ENCODE results near the gene BICRA.
"Not testable (repeated sequence)": the region's sequence is repeated elsewhere in the genome, so short reads cannot be mapped to it uniquely, and the experiment has no call there.

Gene BICRA

DNA sequence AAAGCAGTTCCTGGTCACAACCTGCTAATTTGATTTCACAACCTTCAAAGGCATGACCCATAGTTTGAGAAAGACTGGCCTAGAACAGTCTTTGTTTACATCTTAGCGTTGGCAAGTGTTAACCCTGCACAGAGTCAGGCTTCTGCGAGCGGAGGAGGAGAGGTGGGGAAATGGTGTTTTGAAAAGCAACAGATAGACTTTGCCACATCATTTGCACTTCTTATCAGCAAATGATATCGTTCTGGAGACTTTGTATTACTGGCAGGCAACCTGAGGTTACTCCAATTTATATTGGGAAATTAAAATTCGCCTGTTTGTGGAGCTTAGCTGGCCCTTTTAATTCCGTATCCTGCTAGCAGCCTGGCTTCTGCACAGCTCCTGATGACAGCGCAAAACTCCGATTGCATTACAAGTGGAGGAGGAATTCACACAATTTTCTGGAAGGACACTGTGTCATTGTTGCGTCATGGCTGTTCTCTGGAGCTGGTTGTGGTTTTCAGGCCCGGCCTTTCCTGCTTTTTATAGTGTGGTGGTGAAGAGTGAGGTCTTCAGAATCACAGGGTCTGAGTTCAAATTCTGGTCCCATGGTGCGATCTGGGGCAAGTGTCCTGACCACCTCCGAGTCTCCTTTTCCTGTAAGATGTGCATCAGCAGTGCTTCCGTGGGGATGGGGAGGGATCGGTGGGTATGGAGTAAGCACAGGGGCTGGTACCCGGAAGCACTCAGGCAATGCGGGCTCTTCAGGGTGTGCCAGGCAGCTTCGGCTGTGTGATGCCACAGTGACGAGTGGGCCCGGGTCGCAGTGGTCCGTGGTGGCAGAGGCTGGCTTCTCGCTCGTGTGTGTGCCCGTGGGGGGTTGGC, 55.2 kb downstream of the BICRA start:
- no peak for DNase-seq (ENCODE audit: low spot score)

DNA sequence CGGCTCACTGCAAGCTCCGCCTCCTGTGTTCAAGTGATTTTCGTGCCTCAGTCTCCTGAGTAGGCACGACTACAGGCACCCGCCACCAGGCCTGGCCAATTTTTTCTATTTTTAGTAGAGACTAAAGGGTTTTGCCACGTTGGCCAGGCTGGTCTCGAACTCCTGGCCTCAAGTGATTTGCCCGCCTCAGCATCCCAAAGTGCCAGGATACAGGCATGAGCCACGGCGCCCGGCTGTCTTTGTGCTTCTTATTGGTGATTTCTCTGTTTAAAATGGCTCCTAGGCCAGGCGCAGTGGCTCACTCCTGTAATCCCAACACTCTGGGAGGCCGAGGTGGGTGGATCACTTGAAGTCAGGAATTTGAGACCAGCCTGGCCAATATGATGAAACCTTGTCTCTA, 59.6 kb downstream of the BICRA start:
- not testable (repeated sequence) for DNase-seq (ENCODE audit: low spot score)

DNA sequence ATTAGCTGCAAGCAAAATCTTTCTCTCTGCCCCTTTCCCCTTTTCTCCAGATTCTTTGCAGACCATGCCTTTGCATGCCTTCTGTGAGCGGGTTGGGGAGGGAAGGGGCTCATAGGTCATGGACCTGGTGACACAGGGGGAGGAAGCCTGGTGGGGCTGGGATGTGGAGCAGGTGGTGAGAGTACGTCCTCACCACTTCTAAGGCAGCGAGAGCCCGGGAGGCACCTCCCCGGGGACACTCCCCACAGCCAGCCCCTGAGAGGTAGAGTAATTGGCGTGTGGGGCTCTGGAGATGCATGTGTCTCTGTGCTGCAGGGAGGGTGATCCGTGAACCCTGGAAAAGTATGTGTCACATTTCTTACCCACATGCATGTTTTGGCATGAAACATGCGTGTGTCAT, 61.8 kb downstream of the BICRA start:
- DNase-seq (ENCODE audit: low spot score) = no peak

DNA sequence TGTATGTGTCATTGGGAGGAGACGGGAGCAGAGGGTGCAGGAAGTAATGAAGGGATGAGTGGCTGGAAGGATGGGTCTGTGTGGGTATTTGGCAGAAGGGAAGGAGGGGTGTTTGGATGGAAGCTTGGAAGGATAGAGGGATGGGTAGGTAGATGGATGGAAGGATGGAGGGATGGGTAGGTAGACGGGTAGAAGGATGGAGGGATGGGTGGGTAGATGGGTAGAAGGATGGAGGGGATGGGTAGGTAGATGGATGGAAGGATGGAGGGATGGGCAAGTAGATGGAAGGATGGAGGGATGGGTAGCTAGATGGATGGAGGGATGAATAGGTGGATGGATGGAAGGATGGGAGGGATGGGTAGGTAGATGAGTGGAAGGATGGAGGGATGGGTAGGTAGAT, 62.6 kb downstream of the BICRA start:
- DNase-seq (ENCODE audit: low spot score) = no peak

DNA sequence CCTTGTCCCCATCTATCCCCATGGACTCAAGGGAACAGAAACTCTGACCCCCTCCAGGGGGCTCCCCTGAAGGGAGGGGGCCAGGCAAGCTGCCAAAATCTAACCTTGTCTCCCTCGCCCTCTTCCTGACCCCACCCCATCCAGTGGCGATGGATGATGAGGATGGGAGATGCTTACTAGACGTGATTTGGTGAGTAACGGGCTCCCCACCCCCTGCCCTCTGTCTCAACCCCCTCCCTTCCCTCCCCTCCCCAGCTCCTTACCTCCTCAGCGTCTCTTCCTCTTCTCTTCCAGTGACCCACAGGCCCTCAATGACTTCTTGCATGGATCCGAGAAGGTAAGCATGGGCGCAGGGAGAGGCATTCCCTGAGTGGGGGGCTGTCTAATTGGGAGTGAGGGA, 64.5 kb downstream of the BICRA start:
- no peak for DNase-seq (ENCODE audit: low spot score)

DNA sequence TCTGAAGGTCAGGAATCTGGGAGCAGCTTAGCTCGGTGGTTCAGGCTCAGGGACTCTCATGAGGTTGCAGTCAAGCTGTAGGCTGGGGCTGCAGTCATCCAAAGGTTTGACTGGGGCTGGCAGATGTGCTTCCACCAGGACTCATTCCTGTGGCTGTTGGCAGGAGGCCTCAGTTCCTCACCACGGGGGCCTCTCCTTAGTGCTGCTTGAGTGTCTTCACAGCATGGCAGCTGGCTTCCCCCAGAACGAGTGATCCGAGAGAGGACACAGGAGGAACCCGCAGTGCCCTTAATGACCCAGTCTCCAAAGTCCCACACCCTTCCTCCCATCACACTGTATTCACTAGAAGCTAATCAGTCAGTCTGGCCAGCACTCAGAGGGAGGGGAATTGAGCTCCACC, 65.6 kb downstream of the BICRA start:
- no peak for DNase-seq (ENCODE audit: low spot score)

DNA sequence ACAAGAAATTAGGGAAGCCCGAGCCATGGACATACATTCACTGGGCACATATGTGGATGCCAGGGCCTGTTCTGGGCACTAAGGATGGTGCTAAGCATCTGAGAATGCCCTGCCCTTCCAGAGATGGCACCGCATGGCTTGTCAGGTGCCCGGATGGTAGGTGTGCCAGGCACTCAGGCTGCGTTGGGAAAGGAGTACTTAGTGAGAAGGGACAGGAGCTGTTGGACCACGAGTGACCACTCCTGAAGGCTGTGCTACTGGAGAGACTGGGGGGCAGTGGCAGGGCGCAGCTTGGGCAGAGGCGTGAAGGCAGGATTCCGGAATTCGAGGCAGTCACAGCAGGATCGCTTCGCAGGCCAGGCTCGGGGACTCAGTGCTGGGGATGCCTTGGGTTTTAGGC, 66.3 kb downstream of the BICRA start:
- DNase-seq (ENCODE audit: low spot score) = no peak

DNA sequence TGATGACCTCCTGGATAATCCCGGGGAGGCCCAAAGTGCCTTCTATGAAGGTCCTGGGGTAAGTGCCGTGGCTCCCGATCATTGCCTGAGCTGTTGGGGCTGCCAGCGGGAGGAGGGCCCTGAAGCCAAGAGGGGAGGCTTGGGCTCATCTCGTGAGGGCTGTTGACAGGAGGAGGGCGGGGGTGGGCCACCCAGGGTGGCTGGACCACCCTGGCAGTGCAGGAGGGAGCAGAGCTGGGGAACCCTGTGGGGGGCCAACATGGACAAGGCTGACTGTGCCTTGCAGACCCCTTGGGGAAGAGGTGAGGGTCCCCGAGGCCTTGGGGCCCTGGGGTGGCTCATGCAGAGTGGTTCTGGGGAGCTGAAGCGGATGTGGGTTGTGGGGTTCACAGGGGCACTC, 66.9 kb downstream of the BICRA start:
- no peak for DNase-seq (ENCODE audit: low spot score)

DNA sequence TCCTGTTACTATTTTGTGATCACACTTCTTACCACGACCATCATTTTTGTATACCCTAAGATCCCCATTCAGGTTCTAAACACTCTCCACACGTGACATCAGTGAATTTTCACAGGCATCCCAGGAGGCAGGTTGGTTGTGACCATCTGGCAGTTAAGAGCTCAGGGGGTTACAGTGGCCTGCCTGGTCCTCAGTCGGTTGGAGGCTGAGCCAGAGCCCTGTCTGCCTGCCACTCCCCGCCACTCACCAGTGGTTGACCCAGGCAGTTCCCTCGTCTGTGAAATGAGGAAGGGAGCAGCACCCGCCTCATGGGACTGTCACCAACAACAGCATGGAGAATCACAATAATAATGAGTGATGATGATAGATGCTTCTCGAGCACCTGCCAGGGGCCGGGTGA, 67.9 kb downstream of the BICRA start:
- DNase-seq (ENCODE audit: low spot score) = no peak

DNA sequence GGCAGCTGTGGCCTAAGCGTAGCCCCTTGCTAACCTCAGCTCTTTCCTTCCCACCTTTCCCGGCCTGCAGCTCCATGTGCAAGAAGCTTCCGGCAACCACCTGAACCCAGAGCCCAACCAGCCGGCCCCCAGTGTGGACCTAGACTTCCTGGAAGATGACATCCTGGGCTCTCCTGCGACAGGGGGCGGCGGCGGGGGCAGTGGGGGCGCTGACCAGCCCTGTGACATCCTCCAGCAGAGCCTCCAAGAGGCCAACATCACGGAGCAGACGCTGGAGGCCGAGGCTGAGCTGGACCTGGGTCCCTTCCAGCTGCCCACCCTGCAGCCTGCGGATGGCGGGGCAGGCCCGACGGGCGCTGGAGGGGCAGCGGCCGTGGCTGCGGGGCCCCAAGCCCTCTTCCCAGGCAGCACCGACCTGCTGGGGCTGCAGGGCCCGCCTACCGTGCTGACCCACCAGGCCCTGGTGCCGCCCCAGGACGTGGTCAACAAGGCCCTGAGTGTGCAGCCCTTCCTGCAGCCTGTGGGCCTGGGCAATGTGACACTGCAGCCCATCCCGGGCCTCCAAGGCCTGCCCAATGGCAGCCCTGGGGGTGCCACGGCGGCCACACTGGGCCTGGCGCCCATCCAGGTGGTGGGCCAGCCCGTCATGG, 70.4 kb downstream of the BICRA start:
- DNase-seq (ENCODE audit: low spot score) = no peak

DNA sequence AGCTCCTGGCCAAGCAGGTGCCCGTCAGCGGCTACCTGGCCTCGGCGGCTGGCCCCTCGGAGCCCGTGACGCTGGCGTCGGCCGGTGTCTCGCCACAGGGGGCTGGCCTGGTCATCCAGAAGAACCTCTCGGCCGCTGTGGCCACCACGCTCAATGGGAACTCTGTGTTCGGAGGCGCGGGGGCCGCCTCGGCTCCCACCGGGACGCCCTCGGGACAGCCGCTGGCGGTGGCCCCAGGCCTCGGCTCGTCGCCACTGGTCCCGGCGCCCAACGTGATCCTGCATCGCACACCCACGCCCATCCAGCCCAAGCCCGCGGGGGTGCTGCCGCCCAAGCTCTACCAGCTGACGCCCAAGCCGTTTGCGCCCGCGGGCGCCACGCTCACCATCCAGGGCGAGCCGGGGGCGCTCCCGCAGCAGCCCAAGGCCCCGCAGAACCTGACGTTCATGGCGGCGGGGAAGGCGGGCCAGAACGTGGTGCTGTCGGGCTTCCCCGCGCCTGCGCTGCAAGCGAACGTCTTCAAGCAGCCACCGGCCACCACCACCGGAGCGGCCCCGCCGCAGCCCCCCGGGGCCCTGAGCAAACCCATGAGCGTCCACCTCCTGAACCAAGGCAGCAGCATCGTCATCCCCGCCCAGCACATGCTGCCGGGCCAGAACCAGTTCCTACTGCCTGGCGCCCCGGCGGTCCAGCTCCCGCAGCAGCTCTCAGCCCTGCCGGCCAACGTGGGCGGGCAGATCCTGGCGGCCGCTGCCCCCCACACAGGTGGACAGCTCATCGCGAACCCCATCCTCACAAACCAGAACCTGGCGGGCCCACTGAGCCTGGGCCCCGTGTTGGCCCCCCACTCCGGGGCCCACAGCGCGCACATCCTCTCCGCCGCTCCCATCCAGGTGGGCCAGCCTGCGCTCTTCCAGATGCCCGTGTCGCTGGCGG, 71.3 kb downstream of the BICRA start:
- DNase-seq (ENCODE audit: low spot score) = no peak

DNA sequence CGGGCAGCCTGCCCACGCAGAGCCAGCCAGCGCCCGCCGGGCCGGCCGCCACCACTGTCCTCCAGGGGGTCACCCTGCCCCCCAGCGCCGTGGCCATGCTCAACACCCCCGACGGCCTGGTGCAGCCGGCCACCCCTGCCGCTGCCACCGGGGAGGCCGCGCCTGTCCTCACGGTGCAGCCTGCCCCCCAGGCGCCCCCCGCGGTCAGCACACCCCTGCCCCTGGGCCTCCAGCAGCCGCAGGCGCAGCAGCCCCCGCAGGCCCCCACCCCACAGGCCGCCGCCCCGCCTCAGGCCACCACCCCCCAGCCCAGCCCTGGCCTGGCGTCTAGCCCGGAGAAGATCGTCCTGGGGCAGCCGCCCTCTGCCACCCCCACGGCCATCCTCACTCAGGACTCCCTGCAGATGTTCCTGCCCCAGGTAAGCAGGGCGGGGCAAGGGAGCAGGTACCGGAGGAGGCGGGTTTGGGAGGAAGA, 72.0 kb downstream of the BICRA start:
- DNase-seq (ENCODE audit: low spot score) = no peak

DNA sequence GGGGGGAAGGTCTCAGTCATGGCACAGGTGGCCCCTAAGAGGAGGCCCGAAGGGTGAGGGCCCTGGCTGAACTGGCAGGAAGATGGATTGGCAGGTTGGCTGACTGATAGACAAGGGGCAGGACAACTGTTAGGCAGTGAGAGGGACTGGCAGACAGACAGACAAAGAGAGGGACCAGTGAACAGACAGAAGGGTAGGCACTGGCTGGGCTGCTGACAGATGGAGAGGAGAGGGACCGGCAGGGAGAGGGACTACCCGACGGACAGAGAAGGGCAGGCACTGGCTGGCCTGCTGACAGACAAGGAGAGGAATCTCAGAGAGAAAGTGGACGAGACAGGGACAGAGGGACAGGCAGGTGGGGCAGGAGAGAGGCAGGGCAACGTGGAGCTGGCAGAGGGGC, 72.5 kb downstream of the BICRA start:
- DNase-seq (ENCODE audit: low spot score) = no peak

DNA sequence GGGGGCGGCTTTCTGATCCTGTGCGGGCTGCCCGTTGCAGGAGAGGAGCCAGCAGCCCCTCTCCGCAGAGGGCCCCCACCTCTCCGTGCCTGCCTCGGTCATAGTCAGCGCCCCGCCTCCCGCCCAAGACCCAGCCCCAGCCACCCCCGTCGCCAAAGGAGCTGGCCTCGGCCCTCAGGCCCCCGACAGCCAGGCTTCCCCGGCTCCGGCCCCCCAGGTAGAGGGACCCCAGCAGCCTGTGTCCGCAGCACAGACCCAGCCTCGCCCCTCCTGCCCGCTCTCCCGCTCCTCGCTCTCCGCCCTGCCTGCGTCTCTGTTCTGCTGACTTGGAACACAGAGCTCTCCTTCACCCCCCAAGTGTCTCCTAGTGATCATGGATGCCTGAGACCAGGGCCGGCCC, 73.0 kb downstream of the BICRA start:
- no peak for DNase-seq (ENCODE audit: low spot score)

DNA sequence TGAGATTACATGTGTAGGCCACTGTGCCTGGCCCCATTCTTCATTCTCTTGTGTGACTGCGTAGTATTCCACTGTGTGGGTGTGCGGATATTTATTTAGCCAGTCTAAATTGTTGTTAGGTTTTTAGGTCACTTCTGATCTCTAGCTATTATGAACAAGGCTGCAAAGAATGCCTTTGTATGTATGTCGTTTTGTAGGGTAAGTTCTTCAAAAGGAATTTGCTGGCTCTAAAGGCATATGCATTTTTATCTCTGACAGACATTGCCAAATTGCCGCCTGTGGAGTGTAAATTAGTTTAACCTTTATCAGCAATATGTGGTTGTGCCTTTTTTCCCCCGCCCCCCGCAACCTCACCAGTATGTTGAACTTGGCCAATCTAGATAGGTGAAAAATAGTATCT, 74.0 kb downstream of the BICRA start:
- no peak for DNase-seq (ENCODE audit: low spot score)

DNA sequence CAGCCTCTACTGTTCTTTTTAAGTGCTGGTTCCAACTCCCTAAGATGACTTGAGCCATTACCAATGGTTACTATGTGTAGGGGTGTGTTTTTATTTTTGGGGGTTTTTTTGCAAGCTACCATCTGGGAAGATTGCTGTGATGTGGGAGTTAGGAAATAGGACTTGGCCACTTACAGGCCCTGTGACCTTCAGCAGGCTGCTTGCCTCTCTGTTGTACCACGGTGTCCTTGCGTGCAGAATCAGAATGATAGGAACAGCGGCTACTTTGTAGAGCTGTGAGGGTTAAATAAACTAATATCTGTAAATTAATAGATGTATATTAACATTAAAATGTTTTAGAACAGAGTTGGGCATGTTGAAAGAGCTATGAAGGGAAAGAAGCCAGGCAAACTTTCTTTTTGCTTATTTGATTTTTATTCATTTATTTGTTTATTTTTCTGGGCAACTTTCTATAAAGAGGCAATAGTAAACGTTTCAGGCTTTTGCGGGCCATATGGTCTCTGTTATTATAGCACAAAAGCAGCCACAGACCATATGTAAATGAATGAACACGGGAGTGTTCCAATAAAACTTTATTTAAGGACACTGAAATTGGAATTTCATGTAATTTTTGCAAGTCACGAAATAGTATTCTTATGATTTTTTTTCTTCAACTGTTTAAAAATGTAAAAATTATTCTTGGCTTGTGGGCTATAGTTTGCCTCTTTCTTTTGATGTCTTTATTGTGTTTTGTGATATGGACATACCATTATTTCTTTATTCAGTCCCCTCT, 77.9 kb downstream of the BICRA start:
- no peak for DNase-seq (ENCODE audit: low spot score)

DNA sequence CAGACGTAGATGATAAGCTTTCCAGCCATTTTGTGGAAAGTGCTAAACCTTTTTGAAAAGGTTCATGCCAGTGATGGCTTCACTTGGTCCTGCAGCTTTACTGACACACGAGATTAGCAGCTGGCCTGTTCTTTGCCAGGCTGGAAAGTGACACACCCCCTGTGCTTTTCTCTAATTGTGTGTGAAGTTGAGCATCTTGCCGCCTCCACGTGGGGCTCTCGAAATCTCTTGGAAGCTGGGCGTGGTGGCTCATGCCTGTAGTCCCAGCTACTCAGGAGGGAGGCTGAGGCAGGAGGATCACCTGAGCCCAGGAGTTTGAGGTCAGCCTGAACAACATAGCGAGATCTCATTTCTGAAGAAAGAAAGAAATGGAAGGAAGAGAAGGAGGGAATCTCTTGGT, 79.0 kb downstream of the BICRA start:
- DNase-seq (ENCODE audit: low spot score) = no peak

DNA sequence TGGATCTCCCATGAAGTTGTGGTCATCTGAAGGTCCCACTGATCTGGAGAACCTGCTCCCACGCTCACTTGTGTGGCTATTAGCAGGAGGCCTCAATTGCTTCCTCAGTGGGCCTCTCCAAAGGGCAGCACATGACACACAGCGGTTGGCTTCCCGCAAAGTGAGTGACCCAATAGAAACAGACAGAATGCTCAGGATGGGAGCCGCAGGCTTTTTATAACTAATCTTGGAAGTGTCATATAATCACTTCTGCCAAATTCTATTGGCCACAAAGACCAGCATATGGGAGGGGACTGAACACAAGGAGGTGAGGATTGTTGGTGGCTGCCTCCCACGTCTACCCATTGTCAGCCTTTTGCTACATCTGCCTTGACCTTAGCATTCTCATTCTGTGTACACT, 82.2 kb downstream of the BICRA start:
- DNase-seq (ENCODE audit: low spot score) = no peak

DNA sequence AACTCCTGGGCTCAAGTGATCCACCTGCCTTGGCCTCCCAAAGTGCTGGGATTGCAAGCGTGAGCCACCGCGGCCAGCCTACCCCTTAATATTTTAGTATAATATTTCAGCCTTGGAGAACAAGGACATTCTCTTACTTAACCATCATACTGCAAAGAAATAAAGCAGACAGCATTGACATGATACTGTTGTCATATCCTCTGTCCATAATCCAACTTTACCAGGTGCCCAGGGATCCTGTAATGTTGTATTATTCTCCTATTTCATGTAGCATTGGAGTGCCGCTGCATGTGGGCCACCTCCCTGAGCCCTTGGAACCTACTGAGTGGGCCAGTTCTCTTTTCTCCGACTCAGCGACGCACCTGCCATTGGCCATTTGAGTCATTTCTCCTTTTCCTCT, 82.8 kb downstream of the BICRA start:
- DNase-seq (ENCODE audit: low spot score) = no peak

DNA sequence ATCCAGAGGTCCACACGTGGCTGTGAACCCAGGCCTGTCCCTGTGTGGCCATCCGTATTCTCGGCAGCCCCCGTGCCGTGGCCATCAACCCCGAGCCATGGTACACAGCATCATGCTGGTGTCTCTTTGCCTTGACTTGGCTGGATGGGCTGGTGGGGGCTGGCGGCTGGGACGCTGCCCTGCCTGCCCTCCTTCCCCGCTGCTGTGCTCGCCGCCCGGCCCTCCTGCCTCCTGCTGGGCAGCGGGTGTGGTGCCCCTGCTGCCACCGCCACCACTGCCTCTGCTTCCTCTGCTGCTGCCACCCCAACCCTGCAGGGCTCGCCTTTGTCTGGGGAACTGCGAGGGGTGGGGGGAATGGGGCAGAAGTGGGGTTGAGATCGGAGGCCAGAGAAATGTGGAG, 84.6 kb downstream of the BICRA start:
- no peak for DNase-seq (ENCODE audit: low spot score)

DNA sequence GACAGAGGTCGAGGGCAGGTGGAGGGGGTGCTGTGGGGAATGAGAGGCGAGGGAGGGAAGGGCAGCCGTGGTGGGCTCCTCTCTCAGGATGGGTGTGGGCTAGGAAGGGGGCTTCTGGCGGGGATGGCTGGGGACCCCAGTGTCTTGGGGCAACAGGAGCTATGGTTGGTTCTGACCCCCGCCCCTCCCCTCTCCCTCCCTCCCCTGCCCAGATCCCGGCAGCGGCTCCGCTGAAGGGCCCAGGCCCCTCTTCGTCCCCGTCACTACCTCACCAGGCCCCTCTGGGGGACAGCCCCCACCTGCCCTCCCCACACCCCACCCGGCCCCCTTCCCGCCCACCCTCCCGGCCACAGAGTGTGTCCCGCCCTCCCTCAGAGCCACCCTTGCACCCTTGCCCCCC, 85.0 kb downstream of the BICRA start:
- DNase-seq (ENCODE audit: low spot score) = no peak
